Measurements from ENCODE around the gene DTD2. TPM values are rescaled to one million over a fixed set of nuclear protein-coding genes. Genes with fewer than 3 reads are reported as not detected.
"Not testable (repeated sequence)": the region's sequence is repeated elsewhere in the genome, so short reads cannot be mapped to it uniquely, and the experiment has no call there.

The DTD2 gene
- total and polyA plus RNA-seq, 9 donors, result 11.1 to 34.1 (median 22.0) TPM

- Histone ChIP-seq H3K4me1 (ENCODE audit: insufficient read depth) (no peaks in the 10 kb centered on the region), H3K4me3 (no peak overlapping the region), H3K36me3 (no peaks in the 10 kb centered on the region), H3K9me3 (no peaks in the 10 kb centered on the region), H3K27ac (no peak overlapping the region), H3K27me3 (no peaks in the 10 kb centered on the region)
- no peak for DNase-seq
- intact Hi-C loops (cut with DNase I), result no loop called here
- TF ChIP-seq POLR2A (IDR thresholded peaks at IDR 0.05) (no peak), CTCF (IDR thresholded peaks at IDR 0.05) (no peak), EP300 (IDR thresholded peaks at IDR 0.05) (no peak)
- 56 to 70% (median 65%) methylated on average over 7 of the region's 7 CpGs for WGBS, 3 donors
Measured at GRCh38 chr14:31441273-31442111, 15.8 kb downstream of the DTD2 start.

GRCh38 chr14:31440280-31440679, 17.0 kb downstream of the DTD2 start:
- no peak overlapping the region for H3K4me3 ChIP-seq
- H3K27ac ChIP-seq, result no peak overlapping the region
- H3K9me3 ChIP-seq, result no peaks in the 10 kb centered on the region
- no peaks in the 10 kb centered on the region for H3K4me1 ChIP-seq (ENCODE audit: insufficient read depth)
- no peaks in the 10 kb centered on the region for H3K36me3 ChIP-seq
- TF ChIP-seq EP300 (IDR thresholded peaks at IDR 0.05) (no peak), CTCF (IDR thresholded peaks at IDR 0.05) (no peak), POLR2A (IDR thresholded peaks at IDR 0.05) (no peak)
- no peaks in the 10 kb centered on the region for H3K27me3 ChIP-seq
- DNase-seq, result no peak
- intact Hi-C loops (cut with DNase I), result no loop called here

GRCh38 chr14:31439561-31439960, 17.7 kb downstream of the DTD2 start:
- no peaks in the 10 kb centered on the region for H3K4me1 ChIP-seq (ENCODE audit: insufficient read depth)
- H3K9me3 ChIP-seq, result no peaks in the 10 kb centered on the region
- no peak for DNase-seq
- TF ChIP-seq POLR2A (IDR thresholded peaks at IDR 0.05) (no peak), EP300 (IDR thresholded peaks at IDR 0.05) (no peak), CTCF (IDR thresholded peaks at IDR 0.05) (no peak)
- H3K27me3 ChIP-seq, result no peaks in the 10 kb centered on the region
- 75 to 80% (median 79%) methylated on average over 2 of the region's 2 CpGs for WGBS, 3 donors
- H3K4me3 ChIP-seq, result no peak overlapping the region
- H3K27ac ChIP-seq, result no peak overlapping the region
- H3K36me3 ChIP-seq, result no peaks in the 10 kb centered on the region
- intact Hi-C loops (cut with DNase I), result no loop called here

GRCh38 chr14:31437045-31437691, 20.1 kb downstream of the DTD2 start:
- H3K36me3 ChIP-seq; intact Hi-C loops (cut with DNase I); H3K27ac ChIP-seq; H3K4me3 ChIP-seq; H3K9me3 ChIP-seq; H3K27me3 ChIP-seq; DNase-seq; H3K4me1 ChIP-seq (ENCODE audit: insufficient read depth): not testable (repeated sequence)
- whole genome bisulfite sequencing, 3 donors, result 91 to 96% (median 95%) methylated on average over 10 to 37 of the region's 45 CpGs

- DNase-seq, result no peak
- TF ChIP-seq CTCF (IDR thresholded peaks at IDR 0.05), result no peak
- no peak for TF ChIP-seq EP300 (IDR thresholded peaks at IDR 0.05)
- no peak for TF ChIP-seq POLR2A (IDR thresholded peaks at IDR 0.05)
- H3K36me3 ChIP-seq, result no peaks in the 10 kb centered on the region
- H3K9me3 ChIP-seq, result peaks cover 0 to 2% of the 10 kb centered on the region in 2 donors
- intact Hi-C loops (cut with DNase I), result no loop called here
- no peaks in the 10 kb centered on the region for H3K4me1 ChIP-seq (ENCODE audit: insufficient read depth)
- no peaks in the 10 kb centered on the region for H3K27me3 ChIP-seq
- H3K27ac ChIP-seq, result no peak overlapping the region
- no peak overlapping the region for H3K4me3 ChIP-seq
Measured at GRCh38 chr14:31435276-31435675, 22.0 kb downstream of the DTD2 start.

Measured in ovary (tissue), 9 donors.